Spleen (tissue), 7 donors: ENCODE results near the gene NUP98.

Experiments used
- CTCF ChIP-seq, 11 experiments: fragments of 200-600 bp in 7 of 11; fragments of 450-650 bp in 4 of 11; sonication (generic) in 4 of 11; IDR thresholded peaks in 8 of 11; conservative IDR thresholded peaks in 3 of 11; 1 replicate in 7 of 11; 2 replicates in 4 of 11; pipeline versions ENCODE4 v1.4.0 to v1.8.0; 2016 to 2021; ENCODE audit warnings: antibody characterized with exemption in 11 of 11, inconsistent platforms in 4 of 11, mild to moderate bottlenecking in 1 of 11
- POLR2A ChIP-seq, 3 donors: fragments of 450-650 bp; IDR thresholded peaks; one replicate each; pipeline ENCODE4 v1.5.1; 2017; ENCODE audit warnings: antibody characterized with exemption in 3 of 3, mild to moderate bottlenecking in 1 of 3
- donor health status: DM: no; HTN: no; CAD: no; lungs with moderate emphysema.
- donor health status: DM: no; HTN: no; CAD: no.
- donor health status: DM: no; HTN: no; CAD: no.

- TF ChIP-seq POLR2A (IDR thresholded peaks at IDR 0.05) (no peak), CTCF (IDR thresholded peaks at IDR 0.05 in 8 of 11, conservative IDR thresholded peaks at IDR 0.05 in 3 of 11) (no peak)
Measured at GRCh38 chr11:3767536-3767935, 29.8 kb downstream of the NUP98 start.
